IPS-18c (cell line): ENCODE results near the gene PRPF31.
"Not testable (repeated sequence)": the region's sequence is repeated elsewhere in the genome, so short reads cannot be mapped to it uniquely, and the experiment has no call there.

Experiments used
- H3K4me3 ChIP-seq: 2 replicates; pipeline ENCODE4 v1.7.0; 2013; ENCODE audit warnings: low read depth, mild to moderate bottlenecking, low read length, moderate library complexity; ENCODE audit not compliant: insufficient read depth
- H3K9me3 ChIP-seq: one replicate; pipeline ENCODE4 v1.6.1; 2013; ENCODE audit warnings: mild to moderate bottlenecking, low read length, moderate library complexity; ENCODE audit not compliant: control insufficient read depth, insufficient read depth

Gene PRPF31, protein sequence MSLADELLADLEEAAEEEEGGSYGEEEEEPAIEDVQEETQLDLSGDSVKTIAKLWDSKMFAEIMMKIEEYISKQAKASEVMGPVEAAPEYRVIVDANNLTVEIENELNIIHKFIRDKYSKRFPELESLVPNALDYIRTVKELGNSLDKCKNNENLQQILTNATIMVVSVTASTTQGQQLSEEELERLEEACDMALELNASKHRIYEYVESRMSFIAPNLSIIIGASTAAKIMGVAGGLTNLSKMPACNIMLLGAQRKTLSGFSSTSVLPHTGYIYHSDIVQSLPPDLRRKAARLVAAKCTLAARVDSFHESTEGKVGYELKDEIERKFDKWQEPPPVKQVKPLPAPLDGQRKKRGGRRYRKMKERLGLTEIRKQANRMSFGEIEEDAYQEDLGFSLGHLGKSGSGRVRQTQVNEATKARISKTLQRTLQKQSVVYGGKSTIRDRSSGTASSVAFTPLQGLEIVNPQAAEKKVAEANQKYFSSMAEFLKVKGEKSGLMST

GRCh38 chr19:54115109-54116063 lies at the start of gene PRPF31, which contains the start of gene TFPT:
TSS of gene PRPF31 (plus strand) at chr19:54115754. CDS start at chr19:54118279, 2,525 bp downstream.
TSS of gene TFPT (minus strand) at chr19:54115657. CDS start at chr19:54115269, 388 bp downstream.
- Histone ChIP-seq H3K4me3 (peak within 1 kb of the TSS; percentile 87), H3K9me3 (no peaks in the 10 kb centered on the region)

DNA sequence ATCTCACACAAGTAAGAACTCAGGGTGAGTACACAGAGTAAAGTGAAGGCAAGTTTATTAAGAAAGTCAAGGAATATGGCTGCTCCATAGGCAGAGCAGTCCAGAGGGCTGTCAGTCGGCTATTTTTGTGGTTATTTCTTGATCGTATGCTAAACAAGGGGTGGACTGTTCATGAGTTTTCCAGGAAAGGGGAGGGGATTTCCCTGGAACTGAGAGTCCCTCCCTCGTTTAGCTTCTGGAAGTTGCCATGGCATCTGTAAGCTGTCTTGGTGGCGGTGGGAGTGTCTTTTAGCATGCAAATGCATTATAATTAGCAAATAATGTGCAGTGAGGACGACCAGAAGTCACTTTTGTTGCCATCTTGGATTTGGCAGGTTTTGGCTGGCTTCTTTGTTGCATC lies 46.1 kb upstream of the PRPF31 start:
- no peaks in the 10 kb centered on the region for H3K9me3 ChIP-seq
- no peak overlapping the region for H3K4me3 ChIP-seq

DNA sequence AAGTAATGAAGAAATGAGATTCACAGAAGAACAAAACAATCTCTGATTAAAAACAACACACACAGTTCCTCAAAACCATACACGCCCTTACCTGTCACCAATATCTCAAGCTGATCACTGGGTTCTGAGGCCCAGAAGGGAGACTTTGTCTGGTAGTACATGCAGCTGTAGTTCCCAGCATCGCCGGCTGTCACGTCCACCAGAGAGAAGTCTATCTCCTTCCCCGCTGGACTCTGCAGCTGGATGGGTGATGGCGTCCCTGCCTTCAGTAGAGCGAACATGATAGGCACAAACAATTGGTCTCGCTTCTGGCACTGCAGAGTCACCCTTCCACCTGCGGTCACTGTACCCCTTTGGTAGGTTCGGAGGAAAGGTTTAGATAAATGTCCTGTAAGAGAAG lies 41.7 kb upstream of the PRPF31 start:
- H3K9me3 ChIP-seq, result no peaks in the 10 kb centered on the region
- H3K4me3 ChIP-seq, result no peak overlapping the region

DNA sequence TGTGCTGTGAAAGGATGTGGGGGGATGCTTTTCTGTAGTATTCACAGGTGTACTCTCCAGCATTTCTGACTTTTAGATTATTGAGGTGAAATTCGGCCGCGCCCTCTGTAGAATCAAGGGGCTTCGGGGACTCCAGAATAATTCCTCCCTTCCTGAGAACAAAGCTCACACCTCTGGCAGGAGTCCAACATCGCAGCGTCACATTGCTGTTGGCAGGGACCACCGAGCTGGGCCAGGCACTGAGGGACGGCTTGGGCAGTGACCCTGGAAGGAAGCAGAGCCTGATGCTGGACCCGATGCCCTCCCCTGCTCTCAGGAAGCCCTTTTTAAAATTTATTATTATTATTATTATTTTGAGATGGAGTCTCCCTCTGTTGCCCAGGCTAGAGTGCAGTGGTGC lies 40.7 kb upstream of the PRPF31 start:
- H3K9me3 ChIP-seq, result no peaks in the 10 kb centered on the region
- H3K4me3 ChIP-seq, result no peak overlapping the region

GRCh38 chr19:54077334-54077733 lies 38.2 kb upstream of the PRPF31 start:
- no peak overlapping the region for H3K4me3 ChIP-seq
- no peaks in the 10 kb centered on the region for H3K9me3 ChIP-seq

DNA sequence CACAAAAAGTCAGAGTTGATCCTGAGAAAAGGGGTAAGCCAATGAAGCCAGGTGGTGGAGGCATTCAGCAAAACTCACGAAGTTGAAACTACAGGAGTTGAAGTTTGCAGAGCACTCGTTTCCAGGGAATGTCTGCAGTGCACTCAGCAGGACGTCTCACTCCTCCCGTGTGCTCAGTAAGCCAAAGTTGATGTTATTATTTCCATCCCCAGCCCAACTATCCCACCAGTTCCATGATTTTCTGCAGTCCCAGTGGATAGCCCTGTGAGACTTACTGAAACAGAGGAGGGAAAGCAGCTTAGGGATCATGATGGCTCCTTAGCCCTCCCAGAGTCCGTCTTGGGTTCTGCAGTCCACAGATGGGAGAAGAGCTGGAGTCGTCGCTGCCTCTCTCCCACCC lies 34.5 kb upstream of the PRPF31 start, which contains the start of gene TARM1:
Gene TARM1, minus strand, starts transcription at position 334 of the 400 bp plus-strand sequence. Its CDS starts 25 bp downstream, at position 309.
- no peak within 1 kb of the TSS for H3K4me3 ChIP-seq
- H3K9me3 ChIP-seq, result no peaks in the 10 kb centered on the region

DNA sequence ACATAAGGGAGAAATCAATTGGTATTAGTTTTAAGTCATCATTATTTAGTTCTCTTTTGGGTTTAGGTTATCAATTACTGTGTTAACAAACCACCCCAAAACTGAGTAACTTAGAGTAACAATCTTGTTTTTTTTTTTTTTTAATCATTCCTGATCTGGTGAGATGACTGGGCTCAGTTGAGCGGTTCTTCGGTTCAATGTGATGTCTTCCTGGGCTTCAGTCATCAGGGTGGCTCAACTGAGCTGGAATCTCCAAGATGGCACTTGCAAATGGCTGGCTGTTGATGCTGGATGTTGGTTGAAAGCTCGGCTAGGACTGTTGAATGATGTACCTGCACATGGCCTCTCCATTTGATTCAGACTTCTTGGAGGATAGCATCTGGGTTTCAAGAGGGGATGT lies 31.1 kb upstream of the PRPF31 start:
- Histone ChIP-seq H3K4me3 (no peak overlapping the region), H3K9me3 (no peaks in the 10 kb centered on the region)

DNA sequence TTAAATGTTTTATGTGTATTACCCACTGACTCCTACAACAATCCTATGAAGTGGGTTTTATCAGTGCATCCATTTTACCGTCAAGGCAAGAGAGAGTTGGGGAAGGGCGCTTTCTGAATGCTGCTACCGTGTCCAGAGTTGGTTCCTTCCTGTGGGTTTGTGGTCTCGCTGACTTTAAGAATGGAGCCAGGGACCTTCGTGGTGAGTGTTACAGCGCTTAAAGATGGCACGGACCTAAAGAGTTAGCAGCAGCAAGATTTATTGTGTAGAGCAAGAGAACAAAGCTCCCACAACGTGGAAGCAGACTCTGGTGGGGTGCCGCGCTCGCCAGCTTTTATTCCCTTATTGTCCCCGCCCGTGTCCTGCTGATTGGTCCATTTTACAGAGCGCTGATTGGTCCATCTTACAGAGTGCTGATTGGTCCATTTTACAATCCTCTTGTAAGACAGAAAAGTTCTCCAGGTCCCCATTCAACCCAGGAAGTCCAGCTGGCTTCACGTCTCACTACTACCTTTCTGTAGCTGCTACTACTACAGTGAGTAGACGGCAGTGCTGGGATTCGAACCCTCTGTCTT lies 21.0 kb upstream of the PRPF31 start:
- Histone ChIP-seq H3K4me3 (no peak overlapping the region), H3K9me3 (no peaks in the 10 kb centered on the region)

GRCh38 chr19:54095136-54095858 lies 20.3 kb upstream of the PRPF31 start:
- Histone ChIP-seq H3K9me3 (no peaks in the 10 kb centered on the region), H3K4me3 (peak overlapping the region; percentile 66)

DNA sequence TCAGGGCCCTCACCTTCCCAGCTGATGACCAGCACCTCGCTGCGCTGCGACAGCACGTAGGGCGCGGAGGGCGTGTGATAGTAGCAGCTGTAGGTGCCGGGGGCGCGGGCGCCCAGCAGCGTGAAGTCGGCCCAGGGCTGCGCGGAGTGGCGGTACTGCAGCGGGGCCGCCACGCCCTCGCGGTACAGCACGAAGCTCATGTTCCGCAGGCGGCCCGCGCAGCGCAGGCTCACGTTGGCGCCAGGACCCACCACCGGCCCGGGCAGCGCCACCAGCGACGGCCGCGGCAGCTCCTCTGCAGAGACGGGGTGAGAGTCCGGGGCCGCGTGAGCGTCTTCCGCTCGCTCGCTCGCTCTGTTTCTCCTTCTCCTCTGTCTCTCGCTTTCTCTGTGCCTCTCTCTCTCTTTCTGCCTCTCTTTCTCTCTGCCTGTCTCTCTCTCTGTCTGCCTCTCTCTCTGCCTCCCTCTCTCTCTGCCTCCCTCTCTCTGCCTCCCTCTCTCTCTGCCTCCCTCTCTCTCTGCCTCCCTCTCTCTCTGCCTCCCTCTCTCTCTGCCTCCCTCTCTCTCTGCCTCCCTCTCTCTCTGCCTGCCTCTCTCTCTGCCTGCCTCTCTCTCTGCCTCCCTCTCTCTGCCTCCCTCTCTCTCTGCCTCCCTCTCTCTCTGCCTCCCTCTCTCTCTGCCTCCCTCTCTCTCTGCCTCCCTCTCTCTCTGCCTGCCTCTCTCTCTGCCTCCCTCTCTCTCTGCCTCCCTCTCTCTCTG lies 19.5 kb upstream of the PRPF31 start:
- not testable (repeated sequence) for H3K9me3 ChIP-seq
- peak overlapping the region; percentile 66 for H3K4me3 ChIP-seq

- Histone ChIP-seq H3K4me3 (peak overlapping the region; percentile 50), H3K9me3 (no peaks in the 10 kb centered on the region)
Observed at GRCh38 chr19:54096617-54097106, 18.9 kb upstream of the PRPF31 start.

DNA sequence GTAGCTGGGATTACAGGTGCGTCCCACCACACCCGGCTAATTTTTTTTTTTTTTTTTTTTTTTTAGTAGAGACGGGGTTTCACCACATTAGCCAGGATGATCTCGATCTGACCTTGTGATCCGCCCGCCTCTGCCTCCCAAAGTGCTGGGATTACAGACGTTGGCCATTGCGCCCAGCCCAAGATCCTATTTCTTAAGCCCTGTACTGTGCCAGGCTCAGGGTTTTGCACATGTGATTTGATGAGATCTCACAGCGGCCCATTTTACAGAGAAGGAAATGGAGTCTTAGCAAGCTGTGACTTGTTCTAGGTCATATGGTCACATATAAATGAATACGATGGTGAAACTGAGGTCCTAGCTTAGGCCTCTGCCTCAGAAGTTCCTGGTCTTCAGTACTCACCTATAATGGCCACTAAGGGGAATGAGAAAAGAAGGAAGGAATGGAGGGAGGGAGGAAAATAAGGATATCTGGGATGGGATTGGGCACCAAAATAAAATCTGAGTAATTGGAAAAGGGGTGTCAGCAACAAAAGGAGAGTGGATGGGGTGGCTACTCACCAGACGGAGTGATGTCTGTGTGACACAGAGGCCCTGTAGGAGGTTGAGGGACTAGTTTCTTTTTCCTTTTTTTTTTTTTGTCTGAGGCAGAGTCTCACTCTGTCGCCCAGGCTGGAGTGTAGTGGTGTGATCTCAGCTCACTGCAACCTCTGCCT lies 16.2 kb upstream of the PRPF31 start:
- no peaks in the 10 kb centered on the region for H3K9me3 ChIP-seq
- no peak overlapping the region for H3K4me3 ChIP-seq

- H3K9me3 ChIP-seq, H3K4me3 ChIP-seq: not testable (repeated sequence)
Observed at GRCh38 chr19:54099903-54100255, 15.7 kb upstream of the PRPF31 start.

GRCh38 chr19:54100561-54100960 lies 15.0 kb upstream of the PRPF31 start, which contains the start of gene OSCAR:
TSS of gene OSCAR (minus strand) at chr19:54100803. CDS start at chr19:54100792, 11 bp downstream.
- no peak within 1 kb of the TSS for H3K4me3 ChIP-seq
- H3K9me3 ChIP-seq, result no peaks in the 10 kb centered on the region

GRCh38 chr19:54102421-54103169 lies 13.0 kb upstream of the PRPF31 start, which contains the start of gene NDUFA3:
TSS of gene NDUFA3 (plus strand) at chr19:54102855. CDS start at chr19:54102879, 24 bp downstream.
- peak within 1 kb of the TSS; percentile 99 for H3K4me3 ChIP-seq
- H3K9me3 ChIP-seq, result no peaks in the 10 kb centered on the region
